H9 (cell line): ENCODE measurements around the gene SSTR5. TPM values are rescaled to one million over a fixed set of nuclear protein-coding genes. Genes with fewer than 3 reads are reported as not detected.
A peak's percentile ranks its signal among the peaks of the same experiment; 100 is the strongest.

Experiments used
- DNase-seq: peaks from one replicate; pipeline ENCODE4 v3.0.0-alpha.2; 2017
- H2AFZ ChIP-seq: one replicate; pipeline ENCODE4 v1.6.1; 2013; ENCODE audit warnings: mild to moderate bottlenecking, low read length, control low read depth, moderate library complexity
- H2AK5ac ChIP-seq: 2 replicates; pipeline ENCODE4 v1.6.1; 2013; ENCODE audit warnings: low read length, control low read depth, mixed read lengths; ENCODE audit not compliant: insufficient read length
- H2BK120ac ChIP-seq: one replicate; pipeline ENCODE4 v1.6.1; 2013; ENCODE audit warnings: low read depth, mild to moderate bottlenecking, low read length, control low read depth, inconsistent platforms; ENCODE audit not compliant: poor library complexity, severe bottlenecking
- H2BK12ac ChIP-seq: 2 replicates; pipeline ENCODE4 v1.6.1; 2013; ENCODE audit warnings: low read length, control low read depth, mixed read lengths, low read depth; ENCODE audit not compliant: insufficient read length
- H2BK15ac ChIP-seq: 2 replicates; pipeline ENCODE4 v1.6.1; 2013; ENCODE audit warnings: low read depth, low read length, control low read depth
- H2BK20ac ChIP-seq: one replicate; pipeline ENCODE4 v1.6.1; 2013; ENCODE audit warnings: low read depth, mild to moderate bottlenecking, low read length, control low read depth, inconsistent platforms; ENCODE audit not compliant: poor library complexity, severe bottlenecking
- H2BK5ac ChIP-seq: 2 replicates; pipeline ENCODE4 v1.6.1; 2013; ENCODE audit warnings: low read length, control low read depth, mixed read lengths; ENCODE audit not compliant: insufficient read length
- H3K14ac ChIP-seq: 2 replicates; pipeline ENCODE4 v1.6.1; 2013; ENCODE audit warnings: low read length, control low read depth; ENCODE audit not compliant: insufficient read depth
- H3K18ac ChIP-seq: 2 replicates; pipeline ENCODE4 v1.6.1; 2013; ENCODE audit warnings: low read depth, mild to moderate bottlenecking, mixed read lengths, low read length, control low read depth; ENCODE audit not compliant: insufficient read length
- H3K23ac ChIP-seq: 2 replicates; pipeline ENCODE4 v1.6.1; 2013; ENCODE audit warnings: low read length, control low read depth, mixed read lengths, low read depth; ENCODE audit not compliant: insufficient read length
- H3K23me2 ChIP-seq: 2 replicates; pipeline ENCODE4 v1.6.1; 2013; ENCODE audit warnings: low read depth, mild to moderate bottlenecking, mixed read lengths, low read length, control low read depth; ENCODE audit not compliant: insufficient read length, poor library complexity, severe bottlenecking
- H3K27ac ChIP-seq: 2 replicates; pipeline ENCODE4 v1.5.1; 2013; ENCODE audit warnings: low read length, control low read depth, mixed read lengths, low read depth; ENCODE audit not compliant: insufficient read length
- H3K27me3 ChIP-seq: 2 replicates; pipeline ENCODE4 v1.6.1; 2013; ENCODE audit warnings: low read length, control low read depth, inconsistent platforms; ENCODE audit not compliant: insufficient read depth
- H3K4ac ChIP-seq: 2 replicates; pipeline ENCODE4 v1.6.1; 2013; ENCODE audit warnings: low read depth, mild to moderate bottlenecking, control low read depth, inconsistent platforms, low read length, moderate library complexity
- H3K4me1 ChIP-seq: 2 replicates; pipeline ENCODE4 v1.6.1; 2013; ENCODE audit warnings: low read length, control low read depth, inconsistent platforms; ENCODE audit not compliant: insufficient read depth
- H3K4me2 ChIP-seq: 2 replicates; pipeline ENCODE4 v1.6.1; 2013; ENCODE audit warnings: low read length, control low read depth, mixed read lengths; ENCODE audit not compliant: insufficient read length, insufficient read depth
- H3K56ac ChIP-seq: 2 replicates; pipeline ENCODE4 v1.6.1; 2013; ENCODE audit warnings: low read depth, mild to moderate bottlenecking, mixed read lengths, low read length, control low read depth; ENCODE audit not compliant: insufficient read length
- H3K79me1 ChIP-seq: 2 replicates; pipeline ENCODE4 v1.6.1; 2013; ENCODE audit warnings: low read depth, mild to moderate bottlenecking, moderate library complexity, low read length, control low read depth, inconsistent platforms; ENCODE audit not compliant: insufficient read depth, poor library complexity, severe bottlenecking
- H3K79me2 ChIP-seq: 2 replicates; pipeline ENCODE4 v1.6.1; 2013; ENCODE audit warnings: low read length, control low read depth, inconsistent platforms; ENCODE audit not compliant: insufficient read depth
- H3K9ac ChIP-seq: 2 replicates; pipeline ENCODE4 v1.6.1; 2013; ENCODE audit warnings: low read length, control low read depth, mixed read lengths; ENCODE audit not compliant: insufficient read length; ENCODE audit errors: extremely low read depth
- H3K9me3 ChIP-seq: one replicate; pipeline ENCODE4 v1.6.1; 2013; ENCODE audit warnings: low read depth, low read length, inconsistent platforms; ENCODE audit not compliant: control insufficient read depth
- H3T11ph ChIP-seq: one replicate; pipeline ENCODE4 v1.6.1; 2013; ENCODE audit warnings: mild to moderate bottlenecking, low read length, control low read depth, inconsistent platforms
- H4K20me1 ChIP-seq: one replicate; pipeline ENCODE4 v1.6.1; 2013; ENCODE audit not compliant: control insufficient read depth, insufficient read length, insufficient read depth
- H4K5ac ChIP-seq: 2 replicates; pipeline ENCODE4 v1.6.1; 2013; ENCODE audit warnings: low read depth, mild to moderate bottlenecking, mixed read lengths, low read length, control low read depth; ENCODE audit not compliant: insufficient read length
- H4K8ac ChIP-seq: replicated peaks from 2 replicates; pipeline ENCODE4 v1.6.1; 2013; ENCODE audit warnings: low read length, control low read depth, mixed read lengths, low read depth; ENCODE audit not compliant: insufficient read length
- H4K91ac ChIP-seq: 2 replicates; pipeline ENCODE4 v1.6.1; 2013; ENCODE audit warnings: low read depth, mild to moderate bottlenecking, moderate library complexity, mixed read lengths, low read length, control low read depth; ENCODE audit not compliant: insufficient read length
- H3K27ac Mint-ChIP-seq, 3 experiments: 2 replicates in 2 of 3; 3 replicates in 1 of 3; pipeline ENCODE4 v1.8.0; 2020 to 2021; ENCODE audit warnings: mixed read lengths in 3 of 3, mild to moderate bottlenecking in 1 of 3, moderate library complexity in 1 of 3
- H3K27me3 Mint-ChIP-seq: 2 replicates; pipeline ENCODE4 v1.8.0; 2021; ENCODE audit warnings: low read depth, mild to moderate bottlenecking, moderate library complexity, mixed read lengths
- H3K36me3 Mint-ChIP-seq, 3 experiments: 2 replicates in 2 of 3; 3 replicates in 1 of 3; pipeline ENCODE4 v1.8.0; 2020 to 2021; ENCODE audit warnings: low read depth in 3 of 3, mixed read lengths in 3 of 3; ENCODE audit not compliant: insufficient read depth in 1 of 3
- H3K4me1 Mint-ChIP-seq, 2 experiments: 2 replicates each; pipeline ENCODE4 v1.8.0; 2020; ENCODE audit warnings: mixed read lengths in 2 of 2
- H3K4me3 Mint-ChIP-seq, 2 experiments: 2 replicates in 1 of 2; 3 replicates in 1 of 2; pipeline ENCODE4 v1.8.0; 2020 to 2021; ENCODE audit warnings: mild to moderate bottlenecking in 2 of 2, mixed read lengths in 2 of 2, moderate library complexity in 1 of 2
- H3K9me3 Mint-ChIP-seq, 2 experiments: 2 replicates in 1 of 2; 3 replicates in 1 of 2; pipeline ENCODE4 v1.8.0; 2020; ENCODE audit warnings: mild to moderate bottlenecking in 2 of 2, mixed read lengths in 2 of 2, moderate library complexity in 1 of 2
- WGBS: extraction: QIAGEN DNeasy Blood & Tissue Kit; methylation state at CpG from one replicate; pipeline ENCODE4 v1.1.7; 2013; ENCODE audit warnings: missing lambda C conversion rate, low lambda C conversion rate, mixed read lengths; ENCODE audit not compliant: insufficient read length; ENCODE audit errors: extremely low coverage; 5-methylcytosine and 5-hydroxymethylcytosine counted together
- total RNA-seq: library from RNA; stranded (reverse); gene quantifications from 2 replicates; pipeline ENCODE4 v1.2.1, GENCODE V29; 2021
- TF ChIP-seq, protein P1 (sequence below): fragments of 200-600 bp; sonication (generic); conservative IDR thresholded peaks from 3 replicates; pipeline ENCODE4 v1.8.0; 2021; ENCODE audit warnings: antibody characterized with exemption, mild to moderate bottlenecking

Gene SSTR5
- total RNA-seq, 1 experiment from 2014 or later = 0.22 TPM

DNA sequence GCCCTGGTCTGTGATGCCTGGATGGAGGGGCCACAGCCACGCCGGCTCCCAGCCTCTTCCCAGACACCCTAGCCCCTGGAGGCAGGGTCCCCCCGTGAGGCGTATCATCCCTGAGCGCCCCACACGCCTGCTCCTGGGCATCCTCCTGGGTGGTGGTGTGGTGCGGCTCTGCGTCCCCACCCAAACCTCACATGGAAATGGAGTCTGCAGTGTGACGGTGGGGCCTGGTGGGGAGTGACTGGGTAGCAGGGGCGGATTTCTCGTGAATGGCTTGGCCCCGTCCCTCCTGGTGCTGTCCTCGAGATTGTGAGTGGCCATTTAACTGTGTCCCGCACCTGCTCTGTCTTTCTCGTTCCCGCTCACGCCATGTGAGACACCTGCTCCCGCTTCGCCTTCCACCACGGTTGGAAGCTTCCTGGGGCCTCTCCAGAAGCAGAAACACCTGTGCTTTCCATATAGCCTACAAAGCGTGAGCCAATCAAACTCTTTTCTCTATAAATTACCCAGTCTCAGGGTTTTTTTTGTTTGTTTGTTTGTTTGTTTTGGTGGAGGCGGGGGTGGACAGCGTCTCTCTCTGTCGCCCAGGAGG is 5.9 kb upstream of the SSTR5 start:
- Mint-ChIP-seq H3K27me3 (peaks cover 7% of the 10 kb centered on the region), H3K27ac (peak overlapping the region in 1 of 3 experiments; percentile 35; a peak in 1 of 7 replicates), H3K4me3 (no peak overlapping the region), H3K36me3 (no peaks in the 10 kb centered on the region; a peak in 1 of 7 replicates), H3K4me1 (peaks cover 3 to 18% of the 10 kb centered on the region in 2 experiments; a peak in 3 of 4 replicates), H3K9me3 (no peaks in the 10 kb centered on the region)
- no peak overlapping the region for H3K23ac ChIP-seq
- TF ChIP-seq, protein P1, sequence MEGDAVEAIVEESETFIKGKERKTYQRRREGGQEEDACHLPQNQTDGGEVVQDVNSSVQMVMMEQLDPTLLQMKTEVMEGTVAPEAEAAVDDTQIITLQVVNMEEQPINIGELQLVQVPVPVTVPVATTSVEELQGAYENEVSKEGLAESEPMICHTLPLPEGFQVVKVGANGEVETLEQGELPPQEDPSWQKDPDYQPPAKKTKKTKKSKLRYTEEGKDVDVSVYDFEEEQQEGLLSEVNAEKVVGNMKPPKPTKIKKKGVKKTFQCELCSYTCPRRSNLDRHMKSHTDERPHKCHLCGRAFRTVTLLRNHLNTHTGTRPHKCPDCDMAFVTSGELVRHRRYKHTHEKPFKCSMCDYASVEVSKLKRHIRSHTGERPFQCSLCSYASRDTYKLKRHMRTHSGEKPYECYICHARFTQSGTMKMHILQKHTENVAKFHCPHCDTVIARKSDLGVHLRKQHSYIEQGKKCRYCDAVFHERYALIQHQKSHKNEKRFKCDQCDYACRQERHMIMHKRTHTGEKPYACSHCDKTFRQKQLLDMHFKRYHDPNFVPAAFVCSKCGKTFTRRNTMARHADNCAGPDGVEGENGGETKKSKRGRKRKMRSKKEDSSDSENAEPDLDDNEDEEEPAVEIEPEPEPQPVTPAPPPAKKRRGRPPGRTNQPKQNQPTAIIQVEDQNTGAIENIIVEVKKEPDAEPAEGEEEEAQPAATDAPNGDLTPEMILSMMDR = no peak
- H3K18ac ChIP-seq = no peak overlapping the region
- no peak overlapping the region for H3K9ac ChIP-seq
- no peak for DNase-seq
- no peak overlapping the region for H2BK20ac ChIP-seq
- no peaks in the 10 kb centered on the region for H3K9me3 ChIP-seq
- no peak overlapping the region for H2BK120ac ChIP-seq
- H4K91ac ChIP-seq = no peak overlapping the region
- H3K4me1 ChIP-seq = no peaks in the 10 kb centered on the region
- no peak overlapping the region for H3K27ac ChIP-seq
- H3K4me2 ChIP-seq = no peak overlapping the region
- H3K4ac ChIP-seq = no peak overlapping the region
- H2AK5ac ChIP-seq = no peak overlapping the region
- no peak overlapping the region for H3K14ac ChIP-seq
- no peak overlapping the region for H3T11ph ChIP-seq
- no peak overlapping the region for H4K5ac ChIP-seq
- H4K8ac ChIP-seq = no peak overlapping the region
- H3K27me3 ChIP-seq = no peaks in the 10 kb centered on the region
- H2BK12ac ChIP-seq = no peak overlapping the region
- H3K23me2 ChIP-seq = no peaks in the 10 kb centered on the region
- no peak overlapping the region for H2BK5ac ChIP-seq
- H2AFZ ChIP-seq = no peak overlapping the region
- no peak overlapping the region for H2BK15ac ChIP-seq
- H3K79me1 ChIP-seq = no peaks in the 10 kb centered on the region
- no peaks in the 10 kb centered on the region for H3K79me2 ChIP-seq
- H4K20me1 ChIP-seq = no peaks in the 10 kb centered on the region
- no CpG with 5 or more reads among the region's 24 CpGs for WGBS
- H3K56ac ChIP-seq = no peak overlapping the region
